Gastrocnemius medialis (tissue), 4 donors: ENCODE measurements around the gene TBX21.

Source experiments
- CTCF ChIP-seq, 5 experiments: fragments of 450-650 bp in 3 of 5; fragments of 200-600 bp in 2 of 5; sonication (generic) in 2 of 5; IDR thresholded peaks in 4 of 5; conservative IDR thresholded peaks in 1 of 5; 1 replicate in 4 of 5; 2 replicates in 1 of 5; pipeline ENCODE4 v1.5.1; 2016 to 2019; ENCODE audit warnings: antibody characterized with exemption in 5 of 5, mild to moderate bottlenecking in 3 of 5, moderate library complexity in 3 of 5
- POLR2A ChIP-seq, 2 donors: fragments of 450-650 bp; IDR thresholded peaks; one replicate each; pipeline ENCODE4 v1.6.1; 2017; ENCODE audit warnings: antibody characterized with exemption in 2 of 2, mild to moderate bottlenecking in 2 of 2, moderate library complexity in 2 of 2

GRCh38 chr17:47726796-47727703, 6.0 kb upstream of the TBX21 start:
- no peak for TF ChIP-seq CTCF (IDR thresholded peaks at IDR 0.05 in 4 of 5, conservative IDR thresholded peaks at IDR 0.05 in 1 of 5)
- no peak for TF ChIP-seq POLR2A (IDR thresholded peaks at IDR 0.05)
